Calu3 (cell line): ENCODE data around the gene EFTUD2. TPM values are rescaled to one million over a fixed set of nuclear protein-coding genes. Genes with fewer than 3 reads are reported as not detected.
A peak's percentile ranks its signal among the peaks of the same experiment; 100 is the strongest.

Experiments
- BruUV-seq: library from RNA; stranded (reverse); fragments of 400-500 nt; replicated peaks from 2 replicates; lab custom pipeline; 2021; lab: Mats Ljungman, UMichigan
- CTCF ChIA-PET: fragments of 300-600 bp; sonication (Branson Sonifier 250); formaldehyde crosslinking; loops from one replicate; lab custom pipeline; 2022; ENCODE audit warnings: antibody characterized with exemption; lab: Charles Lee
- DNase-seq: peaks from one replicate; pipeline ENCODE4 v3.0.0; 2022
- H3K27ac Mint-ChIP-seq: one replicate; pipeline ENCODE4 v1.8.0; 2022; ENCODE audit warnings: mixed read lengths; ENCODE audit not compliant: unreplicated experiment
- H3K27me3 Mint-ChIP-seq: one replicate; pipeline ENCODE4 v1.8.0; 2022; ENCODE audit warnings: mixed read lengths; ENCODE audit not compliant: unreplicated experiment
- H3K36me3 Mint-ChIP-seq: one replicate; pipeline ENCODE4 v1.8.0; 2022; ENCODE audit warnings: mild to moderate bottlenecking, moderate library complexity, mixed read lengths; ENCODE audit not compliant: insufficient read depth, unreplicated experiment
- H3K4me1 Mint-ChIP-seq: one replicate; pipeline ENCODE4 v1.8.0; 2022; ENCODE audit warnings: mild to moderate bottlenecking, low read depth, mixed read lengths; ENCODE audit not compliant: unreplicated experiment
- H3K4me3 Mint-ChIP-seq: one replicate; pipeline ENCODE4 v1.8.0; 2022; ENCODE audit warnings: mild to moderate bottlenecking, low read depth, moderate library complexity, mixed read lengths; ENCODE audit not compliant: unreplicated experiment
- H3K9me3 Mint-ChIP-seq: one replicate; pipeline ENCODE4 v1.8.0; 2022; ENCODE audit warnings: low read depth, mixed read lengths; ENCODE audit not compliant: unreplicated experiment
- intact Hi-C: fragments of 100-400 bp; cut with micrococcal nuclease; formaldehyde crosslinking; loops from one replicate; pipeline ENCODE4 v1.10.0; 2022; ENCODE audit not compliant: unreplicated experiment
- total RNA-seq: library from RNA; stranded (reverse); gene quantifications from 2 replicates; pipeline ENCODE4 v1.2.3, GENCODE V29; 2022
- TF ChIP-seq, protein P1 (sequence below): fragments of 200-600 bp; IDR thresholded peaks from one replicate; pipeline ENCODE4 v1.8.0; 2022; ENCODE audit warnings: antibody characterized with exemption; ENCODE audit not compliant: unreplicated experiment

EFTUD2 gene
- total RNA-seq, 1 experiment from 2014 or later, result 197 TPM

- TF ChIP-seq, protein P1, sequence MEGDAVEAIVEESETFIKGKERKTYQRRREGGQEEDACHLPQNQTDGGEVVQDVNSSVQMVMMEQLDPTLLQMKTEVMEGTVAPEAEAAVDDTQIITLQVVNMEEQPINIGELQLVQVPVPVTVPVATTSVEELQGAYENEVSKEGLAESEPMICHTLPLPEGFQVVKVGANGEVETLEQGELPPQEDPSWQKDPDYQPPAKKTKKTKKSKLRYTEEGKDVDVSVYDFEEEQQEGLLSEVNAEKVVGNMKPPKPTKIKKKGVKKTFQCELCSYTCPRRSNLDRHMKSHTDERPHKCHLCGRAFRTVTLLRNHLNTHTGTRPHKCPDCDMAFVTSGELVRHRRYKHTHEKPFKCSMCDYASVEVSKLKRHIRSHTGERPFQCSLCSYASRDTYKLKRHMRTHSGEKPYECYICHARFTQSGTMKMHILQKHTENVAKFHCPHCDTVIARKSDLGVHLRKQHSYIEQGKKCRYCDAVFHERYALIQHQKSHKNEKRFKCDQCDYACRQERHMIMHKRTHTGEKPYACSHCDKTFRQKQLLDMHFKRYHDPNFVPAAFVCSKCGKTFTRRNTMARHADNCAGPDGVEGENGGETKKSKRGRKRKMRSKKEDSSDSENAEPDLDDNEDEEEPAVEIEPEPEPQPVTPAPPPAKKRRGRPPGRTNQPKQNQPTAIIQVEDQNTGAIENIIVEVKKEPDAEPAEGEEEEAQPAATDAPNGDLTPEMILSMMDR, result no peak
- BruUV-seq, result no TSS peak
- peaks cover 33% of the 10 kb centered on the region for H3K4me1 Mint-ChIP-seq
- intact Hi-C loops, result loop anchor here (10.0 kb wide), 1 partner anchor 217 kb away; the partner anchor contains the start of genes ACBD4 and PLCD3
- H3K27ac Mint-ChIP-seq, result no peak overlapping the region
- H3K36me3 Mint-ChIP-seq, result no peaks in the 10 kb centered on the region
- CTCF ChIA-PET, result interaction anchor here (0.5 to 1.5 kb wide), 7 partner anchors 37 to 108 kb away, joined by 3 to 6 read pairs (median 4); no protein-coding TSS in a partner anchor
- DNase-seq, result no peak
- no peaks in the 10 kb centered on the region for H3K9me3 Mint-ChIP-seq
- H3K27me3 Mint-ChIP-seq, result peaks cover 62% of the 10 kb centered on the region
- no peak overlapping the region for H3K4me3 Mint-ChIP-seq
Measured at GRCh38 chr17:44917456-44917855, 18.2 kb upstream of the EFTUD2 start.

GRCh38 chr17:44916781-44917241 is 17.6 kb upstream of the EFTUD2 start:
- Mint-ChIP-seq H3K27me3 (peaks cover 62% of the 10 kb centered on the region), H3K4me3 (no peak overlapping the region), H3K27ac (no peak overlapping the region), H3K4me1 (peaks cover 33% of the 10 kb centered on the region), H3K36me3 (no peaks in the 10 kb centered on the region), H3K9me3 (no peaks in the 10 kb centered on the region)
- DNase-seq, result peak; percentile 75
- intact Hi-C loops, result loop anchor here (10.0 kb wide), 1 partner anchor 218 kb away; the partner anchor contains the start of genes ACBD4 and PLCD3
- CTCF ChIA-PET, result interaction anchor here (0.6 to 0.7 kb wide), 5 partner anchors 41 to 1030 kb away, joined by 3 to 6 read pairs (median 4); no protein-coding TSS in a partner anchor
- BruUV-seq, result no TSS peak
- TF ChIP-seq, protein P1, result no peak

GRCh38 chr17:44915862-44916780 is 16.9 kb upstream of the EFTUD2 start:
- Mint-ChIP-seq H3K27me3 (peaks cover 55% of the 10 kb centered on the region), H3K4me1 (peaks cover 33% of the 10 kb centered on the region), H3K27ac (no peak overlapping the region), H3K4me3 (no peak overlapping the region), H3K9me3 (no peaks in the 10 kb centered on the region), H3K36me3 (no peaks in the 10 kb centered on the region)
- TF ChIP-seq, protein P1, result no peak
- intact Hi-C loops, result loop anchor here (10.0 kb wide), 1 partner anchor 219 kb away; the partner anchor contains the start of genes ACBD4 and PLCD3
- CTCF ChIA-PET, result interaction anchor here (0.6 to 1.1 kb wide), 6 partner anchors 41 to 1031 kb away, joined by 3 to 7 read pairs (median 4); no protein-coding TSS in a partner anchor
- BruUV-seq, result no TSS peak
- DNase-seq, result no peak

- no peaks in the 10 kb centered on the region for H3K9me3 Mint-ChIP-seq
- TF ChIP-seq, protein P1, result no peak
- no peak within 1 kb of the TSS for H3K4me3 Mint-ChIP-seq
- no peaks in the 10 kb centered on the region for H3K36me3 Mint-ChIP-seq
- DNase-seq, result no peak
- peaks cover 47% of the 10 kb centered on the region for H3K27me3 Mint-ChIP-seq
- H3K4me1 Mint-ChIP-seq, result peaks cover 33% of the 10 kb centered on the region
- intact Hi-C loops, result loop anchor here (10.0 kb wide), 1 partner anchor 219 kb away; the partner anchor contains the start of genes ACBD4 and PLCD3
- H3K27ac Mint-ChIP-seq, result no peak within 1 kb of the TSS
- BruUV-seq, result no TSS peak
- CTCF ChIA-PET, result interaction anchor here (0.7 to 1.2 kb wide), 5 partner anchors 8 to 220 kb away, joined by 3 to 7 read pairs (median 4); partner anchors contain the start of genes ACBD4 and C1QL1
Measured at GRCh38 chr17:44915321-44915726, 16.1 kb upstream of the EFTUD2 start, which contains the start of gene GFAP. GFAP (minus strand) TSS chr17:44915500; CDS start chr17:44915486, 14 bp downstream.
